HG03103 (cell line): Measurements from ENCODE around the gene PRDM11.
"Not testable (repeated sequence)": the region's sequence is repeated elsewhere in the genome, so short reads cannot be mapped to it uniquely, and the experiment has no call there.

Source experiments
- ATAC-seq: cut with Tn5 transposase; IDR thresholded peaks from one replicate; pipeline ENCODE4 v1.9.1; 2021; ENCODE audit warnings: low read depth; ENCODE audit not compliant: unreplicated experiment

PRDM11 gene

GRCh38 chr11:45146072-45147016 is at the start of gene PRDM11:
Gene PRDM11, plus strand, starts transcription at chr11:45146639. Its CDS starts 35,128 bp downstream, at chr11:45181767.
- ATAC-seq, result peak; percentile 23

- no peak for ATAC-seq
These were observed 48.5 kb upstream of the PRDM11 start for GRCh38 chr11:45097721-45098493.

GRCh38 chr11:45098929-45099328 is 47.5 kb upstream of the PRDM11 start:
- no peak for ATAC-seq

GRCh38 chr11:45100339-45100738 is 46.1 kb upstream of the PRDM11 start:
- ATAC-seq, result no peak

- ATAC-seq, result no peak
These were observed 44.1 kb upstream of the PRDM11 start for GRCh38 chr11:45102361-45102809.

- ATAC-seq, result no peak
These were observed 43.4 kb upstream of the PRDM11 start for GRCh38 chr11:45102810-45103621.

- ATAC-seq, result no peak
These were observed 42.2 kb upstream of the PRDM11 start for GRCh38 chr11:45104006-45104789.

GRCh38 chr11:45104790-45105084 is 41.7 kb upstream of the PRDM11 start:
- ATAC-seq, result no peak

GRCh38 chr11:45105233-45105983 is 41.0 kb upstream of the PRDM11 start:
- ATAC-seq, result no peak

GRCh38 chr11:45105984-45106375 is 40.5 kb upstream of the PRDM11 start:
- no peak for ATAC-seq

GRCh38 chr11:45106440-45106839 is 40.0 kb upstream of the PRDM11 start:
- ATAC-seq, result no peak

- ATAC-seq, result no peak
These were observed 39.4 kb upstream of the PRDM11 start for GRCh38 chr11:45107029-45107428.

GRCh38 chr11:45108070-45109064 is 38.1 kb upstream of the PRDM11 start:
- ATAC-seq, result no peak

- no peak for ATAC-seq
These were observed 37.0 kb upstream of the PRDM11 start for GRCh38 chr11:45109400-45109799.

- no peak for ATAC-seq
These were observed 35.9 kb upstream of the PRDM11 start for GRCh38 chr11:45110562-45110961.

GRCh38 chr11:45113807-45114206 is 32.6 kb upstream of the PRDM11 start:
- no peak for ATAC-seq

- ATAC-seq, result not testable (repeated sequence)
These were observed 18.6 kb upstream of the PRDM11 start for GRCh38 chr11:45127836-45128235.

- no peak for ATAC-seq
These were observed 12.6 kb upstream of the PRDM11 start for GRCh38 chr11:45133878-45134277.
